HepG2 (cell line): ENCODE results near the gene CABP4. TPM values are rescaled to one million over a fixed set of nuclear protein-coding genes. Genes with fewer than 3 reads are reported as not detected.

Experiments used
- ATAC-seq: fragments of 200-7000 bp; cut with Tn5 transposase; 3 replicates; pipeline ENCODE4 v1.9.1; 2020; ENCODE audit warnings: mild to moderate bottlenecking, moderate library complexity
- BruUV-seq: library from RNA; stranded (reverse); fragments of 400-500 nt; replicated peaks from 2 replicates; lab custom pipeline; 2021; lab: Mats Ljungman, UMichigan
- CTCF ChIA-PET: fragments of 300-600 bp; formaldehyde crosslinking; extraction: SDS; loops from one replicate; lab custom pipeline; 2021; ENCODE audit warnings: low total read pairs, inconsistent platforms, low intra/inter-chr PET ratio; lab: Yijun Ruan, JAX
- POLR2A ChIA-PET: fragments of 350-600 bp; sonication (Branson Sonifier 250); formaldehyde crosslinking; loops from one replicate; lab custom pipeline; 2020; ENCODE audit warnings: antibody characterized with exemption, inconsistent platforms; lab: Yijun Ruan, JAX
- DNase-seq: peaks from one replicate; pipeline ENCODE4 v3.0.0-alpha.2; 2015; ENCODE audit warnings: low spot score
- FAIRE-seq: peaks from 3 replicates; lab custom pipeline; 2011; peaks lifted over from hg19 to GRCh38; lab: Jason Lieb, UNC
- H2AFZ ChIP-seq: one replicate; pipeline ENCODE4 v1.6.1; 2011; ENCODE audit warnings: low read length, inconsistent platforms
- H3K27ac ChIP-seq: fragments of 300-600 bp; 3 replicates; pipeline ENCODE4 v1.8.0; 2011; ENCODE audit warnings: mixed run types, mild to moderate bottlenecking, mixed read lengths, low read length, inconsistent platforms; ENCODE audit not compliant: insufficient read depth; ENCODE audit errors: extremely low read length
- H3K27me3 ChIP-seq, 2 experiments: fragments of 200-600 bp in 1 of 2; 2 replicates in 1 of 2; 3 replicates in 1 of 2; pipeline versions ENCODE4 v1.6.0 to v1.8.0; 2011; ENCODE audit warnings: low read length in 2 of 2, mild to moderate bottlenecking in 2 of 2, moderate library complexity in 2 of 2, inconsistent platforms in 1 of 2; ENCODE audit not compliant: insufficient read depth in 2 of 2, control insufficient read depth in 1 of 2
- H3K36me3 ChIP-seq, 2 experiments: fragments of 200-600 bp in 1 of 2; replicated peaks in 1 of 2; 2 replicates in 1 of 2; 3 replicates in 1 of 2; pipeline versions ENCODE4 v1.5.1 to v1.8.0; 2011; ENCODE audit warnings: low read length in 2 of 2, inconsistent platforms in 1 of 2; ENCODE audit not compliant: insufficient read depth in 2 of 2, control insufficient read depth in 1 of 2
- H3K4me1 ChIP-seq: 2 replicates; pipeline ENCODE4 v1.5.1; 2012; ENCODE audit warnings: low read length, inconsistent platforms; ENCODE audit not compliant: insufficient read depth
- H3K4me2 ChIP-seq: 2 replicates; pipeline ENCODE4 v1.6.0; 2011; ENCODE audit warnings: low read depth, low read length, inconsistent platforms
- H3K4me3 ChIP-seq, 3 experiments: fragments of 200-600 bp in 1 of 3; sonication (generic), shearing (Covaris generic) in 1 of 3; replicated peaks in 1 of 3; 2 replicates each; pipeline ENCODE4 v1.5.1; 2011 to 2016; ENCODE audit warnings: low read length in 3 of 3, inconsistent platforms in 2 of 3, low read depth in 2 of 3, mild to moderate bottlenecking in 2 of 3, control low read depth in 1 of 3, mixed read lengths in 1 of 3; ENCODE audit not compliant: insufficient read depth in 1 of 3
- H3K79me2 ChIP-seq: one replicate; pipeline ENCODE4 v1.6.1; 2011; ENCODE audit warnings: low read length, inconsistent platforms; ENCODE audit not compliant: insufficient read depth
- H3K9ac ChIP-seq: 2 replicates; pipeline ENCODE4 v1.6.0; 2011; ENCODE audit warnings: mild to moderate bottlenecking, low read depth, low read length, inconsistent platforms; ENCODE audit not compliant: insufficient read depth
- H3K9me3 ChIP-seq: 2 replicates; pipeline ENCODE4 v1.5.1; 2012; ENCODE audit warnings: mild to moderate bottlenecking, low read length
- H4K20me1 ChIP-seq: 2 replicates; pipeline ENCODE4 v1.6.0; 2011; ENCODE audit warnings: inconsistent platforms, mild to moderate bottlenecking, low read length, moderate library complexity; ENCODE audit not compliant: insufficient read depth
- BCL6 ChIP-seq: IDR thresholded peaks from 2 replicates; pipeline ENCODE4 v1.6.1; 2016; ENCODE audit warnings: missing genetic modification reagents, missing compliant biosample characterization
- BRD4 ChIP-seq: sonication (generic); formaldehyde crosslinking; IDR thresholded peaks from 2 replicates; pipeline ENCODE4 v1.4.0; 2020; ENCODE audit warnings: missing genetic modification reagents
- EEA1 ChIP-seq: sonication (generic); formaldehyde crosslinking; IDR thresholded peaks from 2 replicates; pipeline ENCODE4 v1.5.1; 2020; ENCODE audit warnings: mild to moderate bottlenecking, missing genetic modification reagents, borderline replicate concordance
- ELF1 ChIP-seq: sonication (generic); formaldehyde crosslinking; IDR thresholded peaks from 2 replicates; pipeline ENCODE4 v1.4.0; 2020; ENCODE audit warnings: missing genetic modification reagents
- GATA4 ChIP-seq: sonication (generic); IDR thresholded peaks from 2 replicates; pipeline ENCODE4 v1.6.1; 2016; ENCODE audit warnings: antibody characterized with exemption, low read depth, borderline replicate concordance
- HOXA7 ChIP-seq: sonication (generic); formaldehyde crosslinking; IDR thresholded peaks from 2 replicates; pipeline ENCODE4 v1.8.1; 2022; ENCODE audit warnings: mild to moderate bottlenecking, missing genetic modification reagents, moderate library complexity
- MTF1 ChIP-seq: sonication (generic); formaldehyde crosslinking; IDR thresholded peaks from 2 replicates; pipeline ENCODE4 v1.5.0; 2020; ENCODE audit warnings: missing genetic modification reagents
- NR2F2 ChIP-seq: IDR thresholded peaks from 2 replicates; pipeline ENCODE4 v1.6.1; 2012; ENCODE audit warnings: low read depth, inconsistent platforms, borderline replicate concordance
- TGIF2 ChIP-seq: IDR thresholded peaks from 2 replicates; pipeline ENCODE4 v1.6.1; 2016; ENCODE audit warnings: control low read depth, missing compliant biosample characterization
- ZBTB42 ChIP-seq: sonication (generic); formaldehyde crosslinking; IDR thresholded peaks from 2 replicates; pipeline ENCODE4 v1.5.0; 2020; ENCODE audit warnings: mild to moderate bottlenecking, missing genetic modification reagents
- ZNF160 ChIP-seq: sonication (generic); formaldehyde crosslinking; IDR thresholded peaks from 2 replicates; pipeline ENCODE4 v1.8.0; 2022; ENCODE audit warnings: mild to moderate bottlenecking, inconsistent platforms, missing genetic modification reagents
- ZNF205 ChIP-seq: IDR thresholded peaks from 2 replicates; pipeline ENCODE4 v1.6.1; 2018; ENCODE audit warnings: missing biosample characterization, missing genetic modification reagents
- ZNF230 ChIP-seq: sonication (generic); formaldehyde crosslinking; IDR thresholded peaks from 2 replicates; pipeline ENCODE4 v1.4.0; 2020; ENCODE audit warnings: mild to moderate bottlenecking, missing genetic modification reagents
- ZNF501 ChIP-seq: sonication (generic); formaldehyde crosslinking; IDR thresholded peaks from 2 replicates; pipeline ENCODE4 v1.5.1; 2020; ENCODE audit warnings: mild to moderate bottlenecking, moderate library complexity, missing genetic modification reagents
- ZSCAN31 ChIP-seq: sonication (generic); formaldehyde crosslinking; IDR thresholded peaks from 2 replicates; pipeline ENCODE4 v1.5.0; 2020; ENCODE audit warnings: low read depth, mild to moderate bottlenecking, missing genetic modification reagents
- WGBS: methylation state at CpG from one replicate; pipeline ENCODE4 v1.1.6; 2017; ENCODE audit warnings: low lambda C conversion rate; 5-methylcytosine and 5-hydroxymethylcytosine counted together
- in situ Hi-C: cut with HindIII; loops from 2 replicates; pipeline ENCODE4 v1.10.0; 2017; ENCODE audit warnings: low pct_unique_long_range_greater_than_20kb; ENCODE audit not compliant: extremely low pct_ligation_motif_present
- intact Hi-C: fragments of 100-400 bp; cut with micrococcal nuclease; formaldehyde crosslinking; loops from one replicate; pipeline ENCODE4 v1.10.0; 2022; ENCODE audit not compliant: unreplicated experiment
- polyA plus RNA-seq, 8 experiments: library from polyadenylated mRNA; depleted of rRNA in 3 of 8; stranded (reverse) in 7 of 8; unstranded in 1 of 8; fragments of >200 nt; fragmentation: Illumina TruSeq in 4 of 8; extraction: Trizol in 4 of 8; gene quantifications; 2 replicates each; pipeline versions ENCODE4 v1.2.1 to v1.2.3, GENCODE V29; 2011 to 2016; ENCODE audit warnings: low read depth in 4 of 8, missing spikeins in 1 of 8, mixed read lengths in 1 of 8; ENCODE audit not compliant: insufficient read depth in 1 of 8
- total RNA-seq, 5 experiments: library from RNA; depleted of rRNA; stranded (reverse); fragments of >200 nt; fragmentation: Illumina TruSeq; extraction: Trizol; gene quantifications; 2 replicates each; pipeline ENCODE4 v1.2.3, GENCODE V29; 2016; ENCODE audit warnings: low read depth in 1 of 5
- TF ChIP-seq, protein P1 (sequence below), 2 experiments: fragments of 450-650 bp in 1 of 2; sonication (generic) in 1 of 2; formaldehyde crosslinking in 1 of 2; IDR thresholded peaks; 2 replicates each; pipeline versions ENCODE4 v1.6.1 to v1.8.0; 2016 to 2022; ENCODE audit warnings: antibody characterized with exemption in 1 of 2, mild to moderate bottlenecking in 1 of 2, missing genetic modification reagents in 1 of 2
- TF ChIP-seq, protein P2 (sequence below): sonication (generic); formaldehyde crosslinking; IDR thresholded peaks from 2 replicates; pipeline ENCODE4 v1.8.1; 2023; ENCODE audit warnings: mild to moderate bottlenecking, missing genetic modification reagents, borderline replicate concordance

Gene CABP4
- total and polyA plus RNA-seq, 2 of the 13 experiments (the other 11 are each of a cell fraction or from before 2014, with no cell fraction given) = not detected

DNA sequence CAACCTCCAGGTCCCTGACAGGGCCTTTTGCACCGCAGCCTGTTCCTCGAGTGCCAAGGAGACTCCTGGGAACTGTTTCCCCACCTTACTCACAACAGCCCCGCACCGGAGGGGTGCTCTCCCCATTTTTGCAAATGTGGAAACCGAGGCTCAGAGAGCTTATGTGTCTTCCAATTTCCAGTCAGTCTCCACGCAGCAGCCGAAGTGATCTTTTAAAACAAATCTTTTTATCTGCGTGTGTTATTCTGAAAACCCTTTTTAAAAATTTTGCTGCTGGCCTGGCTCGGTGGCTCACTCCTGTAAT lies 14.3 kb downstream of the CABP4 start:
- intact Hi-C loops (no loop called here), in situ Hi-C loops (loop anchor here (5.0 kb wide), 1 partner anchor 67 kb away; the partner anchor contains the start of genes PPP1CA and TBC1D10C)
- Histone ChIP-seq H3K27me3 (no peaks in the 10 kb centered on the region), H3K36me3 (no peaks in the 10 kb centered on the region), H3K27ac (peak overlapping the region; percentile 47), H2AFZ (no peak overlapping the region), H4K20me1 (no peaks in the 10 kb centered on the region), H3K79me2 (no peaks in the 10 kb centered on the region), H3K9me3 (no peaks in the 10 kb centered on the region), H3K4me2 (peak overlapping the region; percentile 95), H3K4me3 (peak overlapping the region; percentile 53 to 87 (median 73); a peak in 5 of 6 replicates), H3K4me1 (peaks cover 69% of the 10 kb centered on the region), H3K9ac (peak overlapping the region; percentile 73)
- FAIRE-seq (no peak), ATAC-seq (no peak), DNase-seq (no peak)
- CTCF ChIA-PET = no interaction called here
- POLR2A ChIA-PET = interaction anchor here (1.1 to 1.5 kb wide), 2 partner anchors 10 to 68 kb away, joined by 3 to 5 read pairs; no protein-coding TSS in a partner anchor
- BruUV-seq = no TSS peak
- WGBS = 25% methylated on average over 7 of the region's 9 CpGs
- no peak for TF ChIP-seq ZNF205
- TF ChIP-seq ZNF230 (CRISPR knock-in tag) = no peak
- TF ChIP-seq EEA1 (CRISPR knock-in tag) = no peak
- TF ChIP-seq ZNF160 (CRISPR knock-in tag) = 0 out of 2 replicates have a peak, but pooled peaks have one; percentile 25
- no peak for TF ChIP-seq MTF1 (CRISPR knock-in tag)
- TF ChIP-seq BRD4 (CRISPR knock-in tag) = no peak
- TF ChIP-seq GATA4 = 0 out of 2 replicates have a peak, but pooled peaks have one; percentile 11
- TF ChIP-seq, protein P1, sequence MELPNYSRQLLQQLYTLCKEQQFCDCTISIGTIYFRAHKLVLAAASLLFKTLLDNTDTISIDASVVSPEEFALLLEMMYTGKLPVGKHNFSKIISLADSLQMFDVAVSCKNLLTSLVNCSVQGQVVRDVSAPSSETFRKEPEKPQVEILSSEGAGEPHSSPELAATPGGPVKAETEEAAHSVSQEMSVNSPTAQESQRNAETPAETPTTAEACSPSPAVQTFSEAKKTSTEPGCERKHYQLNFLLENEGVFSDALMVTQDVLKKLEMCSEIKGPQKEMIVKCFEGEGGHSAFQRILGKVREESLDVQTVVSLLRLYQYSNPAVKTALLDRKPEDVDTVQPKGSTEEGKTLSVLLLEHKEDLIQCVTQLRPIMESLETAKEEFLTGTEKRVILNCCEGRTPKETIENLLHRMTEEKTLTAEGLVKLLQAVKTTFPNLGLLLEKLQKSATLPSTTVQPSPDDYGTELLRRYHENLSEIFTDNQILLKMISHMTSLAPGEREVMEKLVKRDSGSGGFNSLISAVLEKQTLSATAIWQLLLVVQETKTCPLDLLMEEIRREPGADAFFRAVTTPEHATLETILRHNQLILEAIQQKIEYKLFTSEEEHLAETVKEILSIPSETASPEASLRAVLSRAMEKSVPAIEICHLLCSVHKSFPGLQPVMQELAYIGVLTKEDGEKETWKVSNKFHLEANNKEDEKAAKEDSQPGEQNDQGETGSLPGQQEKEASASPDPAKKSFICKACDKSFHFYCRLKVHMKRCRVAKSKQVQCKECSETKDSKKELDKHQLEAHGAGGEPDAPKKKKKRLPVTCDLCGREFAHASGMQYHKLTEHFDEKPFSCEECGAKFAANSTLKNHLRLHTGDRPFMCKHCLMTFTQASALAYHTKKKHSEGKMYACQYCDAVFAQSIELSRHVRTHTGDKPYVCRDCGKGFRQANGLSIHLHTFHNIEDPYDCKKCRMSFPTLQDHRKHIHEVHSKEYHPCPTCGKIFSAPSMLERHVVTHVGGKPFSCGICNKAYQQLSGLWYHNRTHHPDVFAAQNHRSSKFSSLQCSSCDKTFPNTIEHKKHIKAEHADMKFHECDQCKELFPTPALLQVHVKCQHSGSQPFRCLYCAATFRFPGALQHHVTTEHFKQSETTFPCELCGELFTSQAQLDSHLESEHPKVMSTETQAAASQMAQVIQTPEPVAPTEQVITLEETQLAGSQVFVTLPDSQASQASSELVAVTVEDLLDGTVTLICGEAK (IDR thresholded peaks at IDR 0.05) = no peak
- TF ChIP-seq, protein P1 (CRISPR knock-in tag; IDR thresholded peaks at IDR 0.05) = 0 out of 2 replicates have a peak, but pooled peaks have one; percentile 18
- TF ChIP-seq TGIF2 (CRISPR knock-in tag) = 0 out of 2 replicates have a peak, but pooled peaks have one; percentile 3
- peak; percentile 8; the same call in 1 of the 2 replicates for TF ChIP-seq ZNF501
- TF ChIP-seq, protein P2, sequence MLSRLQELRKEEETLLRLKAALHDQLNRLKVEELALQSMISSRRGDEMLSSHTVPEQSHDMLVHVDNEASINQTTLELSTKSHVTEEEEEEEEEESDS = no peak
- TF ChIP-seq BCL6 (CRISPR knock-in tag) = 0 out of 2 replicates have a peak, but pooled peaks have one; percentile 6
- TF ChIP-seq NR2F2 = no peak
- TF ChIP-seq ZBTB42 (CRISPR knock-in tag) = 0 out of 2 replicates have a peak, but pooled peaks have one; percentile 64
- 0 out of 2 replicates have a peak, but pooled peaks have one; percentile 44 for TF ChIP-seq ZSCAN31 (CRISPR knock-in tag)
- no peak for TF ChIP-seq HOXA7 (CRISPR knock-in tag)
- peak; percentile 8; the same call in 1 of the 2 replicates for TF ChIP-seq ELF1 (CRISPR knock-in tag)
